GM12891 (cell line): ENCODE results near the gene ARHGAP12.

ENCODE experiments used
- PAX5 ChIP-seq: IDR thresholded peaks from 2 replicates; pipeline ENCODE4 v1.6.1; 2011; ENCODE audit warnings: low read length, moderate library complexity, mild to moderate bottlenecking; ENCODE audit not compliant: insufficient read depth, severe bottlenecking
- POLR2A ChIP-seq: IDR thresholded peaks from 2 replicates; pipeline ENCODE4 v1.6.1; 2011; ENCODE audit warnings: low read depth, low read length, control low read depth
- POLR2AphosphoS5 ChIP-seq: IDR thresholded peaks from 2 replicates; pipeline ENCODE4 v1.6.1; 2011; ENCODE audit warnings: low read depth, low read length, control low read depth
- SPI1 ChIP-seq: IDR thresholded peaks from 2 replicates; pipeline ENCODE4 v1.6.1; 2011; ENCODE audit warnings: low read depth, low read length, control low read depth
- TAF1 ChIP-seq: IDR thresholded peaks from 2 replicates; pipeline ENCODE4 v1.6.1; 2011; ENCODE audit warnings: low read depth, low read length, control low read depth

- no peak for TF ChIP-seq POLR2A
- no peak for TF ChIP-seq TAF1
- TF ChIP-seq SPI1, result no peak
- no peak for TF ChIP-seq POLR2AphosphoS5
- no peak for TF ChIP-seq PAX5
These were observed 54.9 kb downstream of the ARHGAP12 start for GRCh38 chr10:31873724-31874123.
